ENCODE measurements around the gene RNF214.
"Not testable (repeated sequence)": the region's sequence is repeated elsewhere in the genome, so short reads cannot be mapped to it uniquely, and the experiment has no call there.

DNA sequence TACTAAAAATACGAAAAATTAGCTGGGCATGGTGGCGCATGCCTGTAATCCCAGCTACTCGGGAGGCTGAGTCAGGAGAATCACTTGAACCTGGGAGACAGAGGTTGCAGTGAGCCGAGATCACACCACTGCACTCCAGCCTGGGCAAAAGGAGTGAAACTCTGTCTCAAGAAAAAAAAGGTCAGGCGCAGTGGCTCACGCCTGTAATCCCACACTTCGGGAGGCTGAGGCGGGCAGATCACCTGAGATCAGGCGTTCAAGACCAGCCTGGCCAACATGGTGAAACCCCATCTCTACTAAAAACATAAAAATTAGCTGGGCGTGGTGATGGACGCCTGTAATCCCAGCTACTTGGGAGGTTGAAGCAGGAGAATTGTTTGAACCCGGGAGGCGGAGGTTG is 49.3 kb upstream of the RNF214 start:
- TF ChIP-seq CREB1 (IDR thresholded peaks at IDR 0.05; ENCODE audit: low read depth) = not testable (repeated sequence)
- TF ChIP-seq, protein P1, sequence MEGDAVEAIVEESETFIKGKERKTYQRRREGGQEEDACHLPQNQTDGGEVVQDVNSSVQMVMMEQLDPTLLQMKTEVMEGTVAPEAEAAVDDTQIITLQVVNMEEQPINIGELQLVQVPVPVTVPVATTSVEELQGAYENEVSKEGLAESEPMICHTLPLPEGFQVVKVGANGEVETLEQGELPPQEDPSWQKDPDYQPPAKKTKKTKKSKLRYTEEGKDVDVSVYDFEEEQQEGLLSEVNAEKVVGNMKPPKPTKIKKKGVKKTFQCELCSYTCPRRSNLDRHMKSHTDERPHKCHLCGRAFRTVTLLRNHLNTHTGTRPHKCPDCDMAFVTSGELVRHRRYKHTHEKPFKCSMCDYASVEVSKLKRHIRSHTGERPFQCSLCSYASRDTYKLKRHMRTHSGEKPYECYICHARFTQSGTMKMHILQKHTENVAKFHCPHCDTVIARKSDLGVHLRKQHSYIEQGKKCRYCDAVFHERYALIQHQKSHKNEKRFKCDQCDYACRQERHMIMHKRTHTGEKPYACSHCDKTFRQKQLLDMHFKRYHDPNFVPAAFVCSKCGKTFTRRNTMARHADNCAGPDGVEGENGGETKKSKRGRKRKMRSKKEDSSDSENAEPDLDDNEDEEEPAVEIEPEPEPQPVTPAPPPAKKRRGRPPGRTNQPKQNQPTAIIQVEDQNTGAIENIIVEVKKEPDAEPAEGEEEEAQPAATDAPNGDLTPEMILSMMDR (IDR thresholded peaks at IDR 0.05 in 2 of 3, conservative IDR thresholded peaks at IDR 0.05 in 1 of 3; ENCODE audit: control insufficient read depth in 2 of 3, extremely low read depth in 1 of 3, insufficient read depth in 1 of 3, low read depth in 3 of 3, low read length in 3 of 3) = not testable (repeated sequence)
